SK-N-SH (cell line): Measurements from ENCODE around the gene UPK1A. TPM values are rescaled to one million over a fixed set of nuclear protein-coding genes. Genes with fewer than 3 reads are reported as not detected.
"Not testable (repeated sequence)": the region's sequence is repeated elsewhere in the genome, so short reads cannot be mapped to it uniquely, and the experiment has no call there.

Experiments
- CTCF ChIA-PET: fragments of 300-600, 350-600 bp; formaldehyde crosslinking; extraction: SDS; loops from one replicate; lab custom pipeline; 2021; lab: Yijun Ruan, JAX
- POLR2A ChIA-PET: fragments of 350-600 bp; sonication (Branson Sonifier 250); formaldehyde crosslinking; extraction: SDS; loops from one replicate; lab custom pipeline; 2020; ENCODE audit warnings: antibody characterized with exemption, inconsistent platforms; lab: Yijun Ruan, JAX
- DNase-seq: peaks from one replicate; pipeline ENCODE4 v3.0.0; 2012
- H2AFZ ChIP-seq: fragments of 200-600 bp; sonication (generic); 2 replicates; pipeline ENCODE4 v1.8.1; 2016; ENCODE audit warnings: antibody characterized with exemption, mild to moderate bottlenecking, low read depth
- H3F3A ChIP-seq: fragments of 200-600 bp; sonication (generic); replicated peaks from 2 replicates; pipeline ENCODE3; 2016; ENCODE audit warnings: antibody characterized with exemption, mild to moderate bottlenecking; ENCODE audit not compliant: insufficient read depth
- H3K27ac ChIP-seq, 2 experiments: fragments of 200-500 bp in 1 of 2; fragments of 200-600 bp in 1 of 2; sonication (Bioruptor generic) in 1 of 2; sonication (generic), shearing (Covaris generic) in 1 of 2; 2 replicates each; pipeline versions ENCODE4 v1.5.1 to v1.6.1; 2014 to 2016; ENCODE audit warnings: low read depth in 2 of 2, inconsistent platforms in 1 of 2, low read length in 1 of 2, mild to moderate bottlenecking in 1 of 2, mixed read lengths in 1 of 2
- H3K27me3 ChIP-seq: fragments of 200-600 bp; sonication (generic), shearing (Covaris generic); 2 replicates; pipeline ENCODE4 v1.6.1; 2016; ENCODE audit warnings: mixed run types; ENCODE audit not compliant: insufficient read depth
- H3K36me3 ChIP-seq, 2 experiments: fragments of 200-500 bp in 1 of 2; fragments of 200-600 bp in 1 of 2; sonication (Bioruptor generic) in 1 of 2; sonication (generic) in 1 of 2; replicated peaks in 1 of 2; 2 replicates each; pipeline versions ENCODE3 to v1.5.1; 2014 to 2016; ENCODE audit warnings: low read length in 1 of 2, mild to moderate bottlenecking in 1 of 2; ENCODE audit not compliant: insufficient read depth in 2 of 2, control insufficient read depth in 1 of 2
- H3K4me1 ChIP-seq, 2 experiments: fragments of 200-500 bp in 1 of 2; fragments of 200-600 bp in 1 of 2; sonication (Bioruptor generic) in 1 of 2; sonication (generic), shearing (Covaris generic) in 1 of 2; 2 replicates each; pipeline versions ENCODE4 v1.5.1 to v1.6.1; 2014 to 2016; ENCODE audit warnings: low read depth in 1 of 2, low read length in 1 of 2, mixed run types in 1 of 2; ENCODE audit not compliant: insufficient read depth in 2 of 2, control insufficient read depth in 1 of 2
- H3K4me2 ChIP-seq: fragments of 200-600 bp; sonication (generic), shearing (Covaris generic); 2 replicates; pipeline ENCODE4 v1.6.1; 2017; ENCODE audit warnings: mixed run types
- H3K4me3 ChIP-seq, 2 experiments: fragments of 200-500 bp in 1 of 2; fragments of 200-600 bp in 1 of 2; sonication (Bioruptor generic) in 1 of 2; sonication (generic), shearing (Covaris generic) in 1 of 2; 2 replicates each; pipeline versions ENCODE4 v1.5.1 to v1.8.1; 2014 to 2016; ENCODE audit warnings: low read depth in 2 of 2, inconsistent platforms in 1 of 2, low read length in 1 of 2, mild to moderate bottlenecking in 1 of 2, mixed read lengths in 1 of 2, moderate library complexity in 1 of 2
- H3K79me2 ChIP-seq: fragments of 200-600 bp; sonication (generic); 2 replicates; pipeline ENCODE4 v1.8.1; 2017; ENCODE audit warnings: mild to moderate bottlenecking; ENCODE audit not compliant: insufficient read depth
- H3K9ac ChIP-seq: fragments of 200-600 bp; sonication (generic); 2 replicates; pipeline ENCODE4 v1.6.1; 2017; ENCODE audit warnings: mixed run types
- H3K9me2 ChIP-seq: fragments of 200-600 bp; sonication (generic); 2 replicates; pipeline ENCODE4 v1.6.1; 2017; ENCODE audit warnings: mixed run types
- H3K9me3 ChIP-seq: fragments of 200-600 bp; sonication (generic); 2 replicates; pipeline ENCODE4 v1.6.1; 2017; ENCODE audit warnings: mixed run types, mild to moderate bottlenecking, moderate library complexity
- H4K20me1 ChIP-seq: fragments of 200-600 bp; sonication (generic); 2 replicates; pipeline ENCODE4 v1.6.1; 2017; ENCODE audit warnings: mild to moderate bottlenecking, mixed run types; ENCODE audit not compliant: insufficient read depth
- GATA2 ChIP-seq: sonication (generic); formaldehyde crosslinking; IDR thresholded peaks from 2 replicates; pipeline ENCODE4 v1.5.0; 2020; ENCODE audit warnings: mild to moderate bottlenecking, missing genetic modification reagents
- JUND ChIP-seq: IDR thresholded peaks from 2 replicates; pipeline ENCODE4 v1.4.0; 2012
- MEF2A ChIP-seq: IDR thresholded peaks from 2 replicates; pipeline ENCODE4 v1.4.0; 2012; ENCODE audit warnings: low read depth, borderline replicate concordance
- RAD21 ChIP-seq: IDR thresholded peaks from 2 replicates; pipeline ENCODE4 v1.6.1; 2012; ENCODE audit warnings: mild to moderate bottlenecking, low read length
- REST ChIP-seq: IDR thresholded peaks from 2 replicates; pipeline ENCODE4 v1.6.1; 2012; ENCODE audit warnings: mild to moderate bottlenecking, low read depth, low read length, moderate library complexity
- RXRA ChIP-seq: IDR thresholded peaks from 2 replicates; pipeline ENCODE4 v1.4.0; 2012; ENCODE audit warnings: low read depth, mild to moderate bottlenecking, borderline replicate concordance
- SIN3A ChIP-seq: IDR thresholded peaks from 2 replicates; pipeline ENCODE4 v1.6.1; 2012; ENCODE audit warnings: low read depth, mild to moderate bottlenecking, low read length, moderate library complexity, borderline replicate concordance
- TCF12 ChIP-seq: IDR thresholded peaks from 2 replicates; pipeline ENCODE4 v1.4.0; 2012
- USF1 ChIP-seq: IDR thresholded peaks from 2 replicates; pipeline ENCODE4 v1.4.0; 2012; ENCODE audit warnings: low read depth, borderline replicate concordance
- YY1 ChIP-seq: IDR thresholded peaks from 2 replicates; pipeline ENCODE4 v1.4.0; 2012; ENCODE audit warnings: low read depth, mild to moderate bottlenecking
- ZBTB33 ChIP-seq: IDR thresholded peaks from 2 replicates; pipeline ENCODE4 v1.4.0; 2012; ENCODE audit warnings: low read depth, borderline replicate concordance
- WGBS: methylation state at CpG from one replicate; pipeline ENCODE4 v1.1.6; 2017; ENCODE audit warnings: low lambda C conversion rate; 5-methylcytosine and 5-hydroxymethylcytosine counted together
- polyA plus RNA-seq, 3 experiments: library from polyadenylated mRNA; depleted of rRNA; stranded (reverse); fragments of >200 nt; gene quantifications; 2 replicates each; pipeline ENCODE4 v1.2.3, GENCODE V29; 2012

UPK1A gene
- polyA plus RNA-seq, 1 of the 3 experiments (the other 2 are of a cell fraction): 0.16 TPM

GRCh38 chr19:35722897-35723296, 56.6 kb downstream of the UPK1A start (continued):
- TF ChIP-seq REST: no peak
- TF ChIP-seq ZBTB33: no peak
- TF ChIP-seq MEF2A: no peak
- TF ChIP-seq GATA2: no peak
- TF ChIP-seq USF1: no peak
- TF ChIP-seq RXRA: no peak
- TF ChIP-seq, all 33 proteins: peak for 0

GRCh38 chr19:35723671-35724070, 57.4 kb downstream of the UPK1A start:
- H3K36me3 ChIP-seq: peaks cover 20 to 77% of the 10 kb centered on the region in 2 experiments

GRCh38 chr19:35724132-35724531, 57.8 kb downstream of the UPK1A start:
- POLR2A ChIA-PET: interaction anchor here (1.4 kb wide), 1 partner anchor 16 kb away, joined by 5 read pairs; no protein-coding TSS in a partner anchor
- WGBS: 89% methylated on average over 7 of the region's 7 CpGs

More at GRCh38 chr19:35723671-35724070, 57.4 kb downstream of the UPK1A start:
- Histone ChIP-seq H3K27me3 (no peaks in the 10 kb centered on the region), H3K27ac (no peak overlapping the region)
- DNase-seq: no peak
- TF ChIP-seq YY1 (no peak), RAD21 (no peak), TCF12 (no peak), SIN3A (no peak), RXRA (no peak), JUND (no peak)
- TF ChIP-seq, all 33 proteins: peak for 0
- Histone ChIP-seq H3K4me2 (no peak overlapping the region), H3K9me2 (no peaks in the 10 kb centered on the region), H3K9me3 (no peaks in the 10 kb centered on the region), H2AFZ (no peak overlapping the region), H3K4me1 (peaks cover 0 to 9% of the 10 kb centered on the region in 2 experiments; a peak in 2 of 4 replicates), H4K20me1 (peaks cover 26% of the 10 kb centered on the region), H3K4me3 (no peak overlapping the region), H3F3A (no peaks in the 10 kb centered on the region), H3K9ac (no peak overlapping the region), H3K79me2 (peaks cover 21% of the 10 kb centered on the region)
- ChIA-PET POLR2A (interaction anchor here (0.7 to 1.4 kb wide), 2 partner anchors 17 to 78 kb away, joined by 3 to 5 read pairs; no protein-coding TSS in a partner anchor), CTCF (interaction anchor here (0.7 kb wide), 1 partner anchor 21 kb away, joined by 3 read pairs; no protein-coding TSS in a partner anchor)
- 91% methylated on average over 18 of the region's 24 CpGs for WGBS

More at GRCh38 chr19:35724132-35724531, 57.8 kb downstream of the UPK1A start:
- DNase-seq, H3K9me2 ChIP-seq, H3F3A ChIP-seq, H3K4me1 ChIP-seq, H3K27me3 ChIP-seq, H3K9ac ChIP-seq, H3K9me3 ChIP-seq, H3K4me3 ChIP-seq, H3K27ac ChIP-seq, H3K4me2 ChIP-seq, H2AFZ ChIP-seq: not testable (repeated sequence)
- CTCF ChIA-PET: interaction anchor here (0.5 kb wide), 1 partner anchor 31 kb away, joined by 3 read pairs; no protein-coding TSS in a partner anchor
- peaks cover 17% of the 10 kb centered on the region for H3K79me2 ChIP-seq
- H3K36me3 ChIP-seq: peaks cover 22 to 81% of the 10 kb centered on the region in 2 experiments
- peaks cover 22% of the 10 kb centered on the region for H4K20me1 ChIP-seq
